ENCODE results near the gene LSAMP. TPM values are rescaled to one million over a fixed set of nuclear protein-coding genes. Genes with fewer than 3 reads are reported as not detected.
"Not testable (repeated sequence)": the region's sequence is repeated elsewhere in the genome, so short reads cannot be mapped to it uniquely, and the experiment has no call there.

Gene LSAMP
- total RNA-seq, 2 donors from 2014 or later = 1.7 to 2.1 TPM

DNA sequence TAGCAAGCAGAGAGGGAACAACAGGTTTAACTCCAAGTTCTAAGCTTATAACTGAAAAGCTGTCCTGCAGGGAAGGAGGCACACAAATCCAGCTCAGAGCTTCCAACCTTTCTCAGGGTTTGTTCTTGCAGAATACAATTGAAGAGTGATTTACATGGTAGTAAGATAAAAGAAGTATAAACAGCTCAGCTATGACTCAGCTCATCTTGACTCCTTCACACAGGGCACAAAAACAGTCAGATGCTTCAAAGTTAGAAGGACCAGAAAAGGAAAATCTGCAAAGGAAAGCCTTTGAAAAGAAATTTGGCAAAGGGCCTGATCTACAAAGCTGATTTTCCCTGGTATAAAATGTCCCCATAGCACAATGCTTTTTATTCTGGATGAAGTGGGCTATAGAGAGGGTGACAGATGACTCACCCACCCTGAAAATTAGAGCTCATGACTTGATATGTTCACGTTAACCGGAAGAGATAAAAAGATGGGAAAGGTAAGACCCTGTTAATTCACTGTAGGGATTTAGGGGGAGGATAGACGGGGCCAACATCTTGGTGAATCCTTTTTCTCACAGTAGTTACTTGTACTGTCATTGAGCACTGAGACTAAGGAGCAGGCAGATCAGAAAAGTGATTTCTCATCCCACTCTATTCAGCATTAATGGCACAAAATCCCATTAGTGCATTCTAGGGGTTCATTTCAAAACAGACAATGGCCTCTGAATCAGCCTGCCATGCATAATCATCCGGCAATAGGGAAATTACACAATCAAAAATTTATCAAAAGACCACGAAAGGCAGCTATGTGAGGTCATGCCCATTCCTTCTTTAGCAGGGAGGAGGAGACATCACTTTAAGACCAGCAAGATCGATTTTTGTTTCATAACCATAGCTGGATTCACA, 678.5 kb downstream of the LSAMP start:
- H3K9me3 ChIP-seq = no peaks in the 10 kb centered on the region
- no peaks in the 10 kb centered on the region for H3K36me3 ChIP-seq
- H3K27me3 ChIP-seq = no peaks in the 10 kb centered on the region
- H3K27ac ChIP-seq = no peak overlapping the region
- H3K4me1 ChIP-seq = peaks cover 0 to 15% of the 10 kb centered on the region in 2 donors
- no peak for TF ChIP-seq CTCF (IDR thresholded peaks at IDR 0.05)
- DNase-seq (ENCODE audit: low spot score) = no peak
- H3K4me3 ChIP-seq = no peak overlapping the region

DNA sequence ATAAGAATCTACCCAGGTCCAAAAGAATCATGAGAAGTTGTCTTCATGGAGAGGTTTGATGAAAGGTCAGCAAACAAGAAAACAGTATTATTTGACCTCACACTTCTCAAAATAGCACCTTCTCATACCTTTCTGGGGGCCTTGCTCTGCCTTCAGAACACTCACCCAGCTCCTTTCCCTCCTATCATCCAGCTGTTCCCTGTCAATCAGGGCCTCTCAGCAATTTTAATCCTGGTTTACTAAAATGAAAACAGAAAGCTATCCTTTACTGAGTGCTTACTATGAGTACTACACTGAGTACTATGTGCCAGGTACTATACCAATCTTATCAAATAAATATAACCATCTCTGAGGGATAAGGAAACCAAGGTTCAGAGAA, 683.4 kb downstream of the LSAMP start:
- Histone ChIP-seq H3K4me3 (no peak overlapping the region), H3K36me3 (no peaks in the 10 kb centered on the region), H3K27me3 (no peaks in the 10 kb centered on the region), H3K9me3 (no peaks in the 10 kb centered on the region), H3K4me1 (peaks cover 0 to 16% of the 10 kb centered on the region in 2 donors), H3K27ac (no peak overlapping the region)
- TF ChIP-seq CTCF (IDR thresholded peaks at IDR 0.05) = no peak
- no peak for DNase-seq (ENCODE audit: low spot score)

- Histone ChIP-seq H3K27me3 (no peaks in the 10 kb centered on the region), H3K9me3 (no peaks in the 10 kb centered on the region), H3K36me3 (no peaks in the 10 kb centered on the region), H3K4me3 (no peak overlapping the region), H3K4me1 (peaks cover 0 to 4% of the 10 kb centered on the region in 2 donors), H3K27ac (no peak overlapping the region)
- TF ChIP-seq CTCF (IDR thresholded peaks at IDR 0.05) = no peak
- no peak for DNase-seq (ENCODE audit: low spot score)
Observed at GRCh38 chr3:115760716-115761115, 684.6 kb downstream of the LSAMP start.

DNA sequence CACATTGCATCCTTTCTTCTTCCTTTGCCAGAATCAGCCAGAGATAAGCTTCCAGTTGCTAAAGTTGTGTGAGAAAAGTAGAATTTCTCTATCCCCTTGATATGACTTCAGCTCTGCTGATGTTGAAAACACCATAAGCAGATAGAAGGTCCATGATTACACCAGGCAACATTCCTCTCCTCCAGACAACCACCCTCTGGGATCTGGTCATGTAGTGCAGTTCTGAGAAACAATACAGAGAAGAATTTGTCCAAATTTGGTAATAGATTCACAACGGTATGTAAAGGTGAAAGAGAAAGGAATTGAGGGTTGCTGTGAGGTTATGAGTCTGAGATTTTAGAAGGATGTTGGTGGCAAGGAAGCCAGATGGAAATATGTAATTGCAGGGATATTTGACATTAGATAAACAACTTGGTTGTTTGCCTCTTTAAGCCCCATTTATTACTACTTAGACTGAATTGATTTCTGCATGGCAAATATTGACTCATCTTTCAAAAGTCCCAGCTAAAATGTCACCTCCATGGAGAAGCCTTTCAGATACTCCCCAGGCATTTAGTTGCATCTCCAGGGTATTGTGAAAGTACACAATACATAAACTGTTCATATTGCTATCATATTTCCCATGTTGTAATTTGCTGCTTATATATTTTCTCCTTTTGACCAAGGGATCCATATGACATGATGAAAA, 687.1 kb downstream of the LSAMP start:
- TF ChIP-seq CTCF (IDR thresholded peaks at IDR 0.05) = no peak
- no peak overlapping the region for H3K4me3 ChIP-seq
- peaks cover 0 to 4% of the 10 kb centered on the region in 2 donors for H3K4me1 ChIP-seq
- DNase-seq (ENCODE audit: low spot score) = no peak
- no peaks in the 10 kb centered on the region for H3K9me3 ChIP-seq
- no peaks in the 10 kb centered on the region for H3K36me3 ChIP-seq
- H3K27me3 ChIP-seq = no peaks in the 10 kb centered on the region
- H3K27ac ChIP-seq = no peak overlapping the region

DNA sequence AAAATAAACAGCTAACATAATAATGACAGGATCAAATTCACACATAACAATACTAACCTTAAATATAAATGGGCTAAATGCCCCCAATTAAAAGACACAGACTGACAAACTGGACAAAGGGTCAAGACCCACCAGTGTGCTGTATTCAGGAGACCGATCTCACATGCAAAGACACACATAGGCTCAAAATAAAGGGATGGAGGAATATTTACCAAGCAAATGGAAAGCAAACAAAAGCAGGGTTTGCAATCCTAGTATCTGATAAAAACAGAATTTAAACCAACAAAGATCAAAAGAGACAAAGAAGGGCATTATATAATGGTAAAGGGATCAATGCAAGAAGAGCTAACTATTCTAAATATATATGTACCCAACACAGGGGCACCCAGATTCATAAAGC, 692.3 kb downstream of the LSAMP start:
- H3K36me3 ChIP-seq = not testable (repeated sequence)

More for the DNA sequence above, 692.3 kb downstream of the LSAMP start:
- not testable (repeated sequence) for H3K27me3 ChIP-seq; H3K27ac ChIP-seq; H3K4me1 ChIP-seq; DNase-seq (ENCODE audit: low spot score); H3K4me3 ChIP-seq; H3K9me3 ChIP-seq

All from right atrium auricular region (tissue), 2 donors.